ENCODE data around the gene TNFRSF19. TPM values are rescaled to one million over a fixed set of nuclear protein-coding genes. Genes with fewer than 3 reads are reported as not detected.
"Not testable (repeated sequence)": the region's sequence is repeated elsewhere in the genome, so short reads cannot be mapped to it uniquely, and the experiment has no call there.

TNFRSF19 gene
- total RNA-seq, 1 experiment from 2014 or later, result 0.33 TPM

DNA sequence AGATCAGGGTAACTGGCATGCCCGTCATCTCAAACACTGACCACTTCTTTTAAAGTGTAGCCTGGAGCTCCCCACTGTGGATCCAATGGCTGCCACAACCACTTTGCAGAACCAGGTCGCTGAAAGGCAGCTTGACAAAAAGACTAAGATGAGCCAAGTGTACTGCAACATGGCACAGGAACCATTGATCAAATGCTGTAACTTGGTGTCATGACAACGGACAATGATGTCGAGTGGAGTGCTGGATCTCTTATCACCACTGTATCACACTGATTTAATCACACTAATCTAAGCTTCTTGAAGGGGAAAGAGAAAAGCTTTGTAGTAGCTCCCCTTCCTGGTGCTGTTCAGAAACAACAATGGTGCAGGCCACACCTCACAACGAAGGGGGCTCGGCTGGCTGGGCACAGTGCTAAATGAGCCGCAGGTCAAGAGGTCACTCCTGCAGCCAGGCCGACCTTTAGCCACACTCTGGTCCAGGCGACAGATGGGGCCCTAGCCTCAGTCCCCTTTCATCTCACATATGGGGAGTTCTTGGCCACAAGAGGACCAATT is 2.2 kb upstream of the TNFRSF19 start:
- DNase-seq (ENCODE audit: low spot score), result no peak

DNA sequence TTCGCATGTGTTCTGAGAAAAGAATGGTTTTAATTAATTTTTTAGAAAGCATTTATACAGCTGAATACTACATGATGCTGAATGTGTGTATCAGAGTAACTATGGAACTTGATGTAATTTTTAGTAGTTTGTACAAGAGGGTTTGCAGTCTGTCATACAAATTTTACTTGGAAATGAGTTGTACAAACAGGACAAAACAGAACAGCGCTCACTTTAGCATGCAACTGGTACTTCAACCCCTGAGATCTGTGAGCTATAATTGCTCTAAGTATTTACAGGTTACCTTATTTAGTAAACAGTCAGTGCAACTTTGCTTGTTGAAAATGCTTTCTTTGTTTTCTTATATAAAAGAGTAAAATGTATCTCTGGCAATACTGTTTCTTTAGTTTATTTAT is 706 bp downstream of the TNFRSF19 start:
- DNase-seq (ENCODE audit: low spot score), result no peak

DNA sequence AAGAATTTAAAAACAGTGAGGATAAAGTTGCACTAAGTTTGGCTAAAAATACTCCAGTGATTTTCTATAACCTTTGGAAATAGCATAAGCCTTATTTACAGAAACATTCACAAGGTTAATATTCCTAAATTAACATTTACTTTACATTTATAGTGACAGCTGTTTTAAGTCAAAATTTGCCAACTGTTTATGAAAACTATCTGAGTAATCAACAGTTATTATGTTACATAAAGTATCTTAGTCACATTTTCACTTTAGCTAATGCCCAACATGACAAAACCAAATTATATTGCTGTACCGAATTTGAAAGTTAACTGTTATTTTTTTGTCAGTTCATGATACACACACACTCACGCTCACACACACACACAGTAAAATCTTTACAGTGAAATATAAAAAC is 1.2 kb downstream of the TNFRSF19 start:
- no peak for DNase-seq (ENCODE audit: low spot score)

DNA sequence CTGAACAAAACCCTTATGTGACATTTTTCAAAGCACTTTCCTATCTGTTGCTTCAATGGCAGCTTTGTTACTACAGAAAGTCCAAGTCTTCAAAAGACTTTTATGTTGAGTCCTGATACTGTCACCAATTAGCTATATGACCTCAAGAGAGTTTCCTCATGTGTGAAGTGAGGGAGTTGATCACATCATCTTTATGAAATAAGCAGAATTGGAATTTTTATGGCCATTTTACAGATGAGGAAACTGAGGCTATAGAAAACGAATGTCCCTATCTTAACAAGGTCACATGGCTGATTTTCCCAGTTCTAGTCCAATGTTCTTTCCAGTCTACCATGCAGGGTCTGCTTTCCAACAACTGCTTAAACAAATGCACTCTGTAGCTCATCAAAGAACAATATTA is 2.6 kb downstream of the TNFRSF19 start:
- DNase-seq (ENCODE audit: low spot score), result no peak

DNA sequence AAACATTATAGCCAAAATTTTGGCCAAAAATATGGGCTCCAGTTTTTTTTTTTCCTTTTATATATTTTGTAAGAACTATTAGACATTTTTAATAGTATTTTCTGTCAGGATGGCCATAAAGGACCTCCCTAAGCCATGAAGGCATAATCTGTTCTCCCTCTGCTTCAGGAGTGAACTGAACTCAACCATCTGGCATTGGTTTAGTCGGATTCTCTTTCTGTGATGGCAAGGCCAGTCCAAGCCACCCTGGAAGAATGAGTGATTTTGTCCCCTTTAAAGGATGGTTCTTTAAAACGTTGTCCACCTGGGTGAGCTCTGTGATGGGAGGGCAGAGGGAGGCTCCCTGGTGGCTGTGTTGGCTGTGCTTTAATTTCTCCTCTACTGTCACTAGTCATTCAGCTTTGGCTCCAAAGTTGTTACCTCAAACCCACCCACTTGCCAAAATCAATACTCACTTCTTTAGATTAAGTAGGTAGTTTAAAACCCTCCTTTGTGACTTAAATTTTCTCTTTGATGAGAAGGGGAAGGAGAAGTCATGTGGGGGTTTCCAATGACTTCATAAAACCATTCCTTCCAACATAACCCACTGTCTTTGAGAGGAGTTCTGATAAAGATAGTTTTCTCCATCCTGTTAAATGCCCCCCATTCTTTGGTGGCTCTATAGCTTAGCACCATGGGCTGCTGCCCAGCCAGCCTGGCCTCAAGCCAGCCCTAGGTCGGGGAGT is 4.4 kb downstream of the TNFRSF19 start:
- no peak for DNase-seq (ENCODE audit: low spot score)

DNA sequence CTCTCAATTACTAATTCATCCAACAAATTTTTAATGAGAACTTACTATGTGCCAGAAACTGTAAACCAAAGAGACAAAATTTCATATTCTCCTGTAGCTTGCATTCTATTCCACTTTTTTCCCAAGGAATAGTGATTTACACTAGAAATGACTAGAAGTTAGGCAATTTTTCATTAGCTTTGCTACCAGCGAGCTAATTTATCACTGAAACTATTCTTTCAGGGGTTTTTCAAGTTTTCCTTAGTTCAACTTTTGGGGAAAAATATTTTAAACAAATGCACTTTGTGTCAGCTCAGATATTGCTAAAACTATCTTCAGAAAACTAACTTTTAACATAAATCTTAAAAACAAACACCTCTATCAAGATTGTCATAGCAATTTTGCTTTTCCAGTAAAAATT is 5.4 kb downstream of the TNFRSF19 start:
- no peak for DNase-seq (ENCODE audit: low spot score)

DNA sequence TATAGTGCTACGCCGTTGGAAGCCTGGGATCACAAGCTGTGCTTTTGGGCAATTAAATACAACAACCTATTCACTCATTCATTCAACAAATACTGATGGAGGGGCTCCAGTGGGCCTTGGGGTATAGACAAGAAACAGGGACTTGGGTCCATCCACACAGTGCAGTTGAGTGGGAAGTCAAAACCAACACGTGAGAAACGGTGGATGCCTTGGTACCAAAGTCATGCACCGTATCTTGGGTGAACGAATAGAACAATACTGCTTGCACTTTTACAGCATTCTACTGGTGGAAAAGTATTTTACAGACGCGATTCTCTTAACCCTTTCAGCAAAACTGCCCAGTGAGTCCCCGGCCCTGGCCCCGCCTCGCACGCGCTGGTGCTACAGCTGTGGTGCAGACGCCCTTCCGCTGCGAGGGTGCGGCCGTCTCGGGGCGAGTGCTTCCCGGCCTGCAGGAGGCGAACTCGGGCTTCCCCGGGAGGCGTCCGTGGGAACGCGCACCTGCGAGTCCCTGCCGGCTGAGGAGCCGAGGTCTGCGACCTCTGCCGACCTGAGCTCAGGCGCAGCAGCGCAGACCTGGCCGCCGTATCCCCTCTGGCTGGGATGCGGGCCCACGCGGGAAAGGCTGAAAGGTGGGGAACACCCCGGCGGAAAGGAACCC is 8.3 kb downstream of the TNFRSF19 start:
- peak; percentile 37 for DNase-seq (ENCODE audit: low spot score)

DNA sequence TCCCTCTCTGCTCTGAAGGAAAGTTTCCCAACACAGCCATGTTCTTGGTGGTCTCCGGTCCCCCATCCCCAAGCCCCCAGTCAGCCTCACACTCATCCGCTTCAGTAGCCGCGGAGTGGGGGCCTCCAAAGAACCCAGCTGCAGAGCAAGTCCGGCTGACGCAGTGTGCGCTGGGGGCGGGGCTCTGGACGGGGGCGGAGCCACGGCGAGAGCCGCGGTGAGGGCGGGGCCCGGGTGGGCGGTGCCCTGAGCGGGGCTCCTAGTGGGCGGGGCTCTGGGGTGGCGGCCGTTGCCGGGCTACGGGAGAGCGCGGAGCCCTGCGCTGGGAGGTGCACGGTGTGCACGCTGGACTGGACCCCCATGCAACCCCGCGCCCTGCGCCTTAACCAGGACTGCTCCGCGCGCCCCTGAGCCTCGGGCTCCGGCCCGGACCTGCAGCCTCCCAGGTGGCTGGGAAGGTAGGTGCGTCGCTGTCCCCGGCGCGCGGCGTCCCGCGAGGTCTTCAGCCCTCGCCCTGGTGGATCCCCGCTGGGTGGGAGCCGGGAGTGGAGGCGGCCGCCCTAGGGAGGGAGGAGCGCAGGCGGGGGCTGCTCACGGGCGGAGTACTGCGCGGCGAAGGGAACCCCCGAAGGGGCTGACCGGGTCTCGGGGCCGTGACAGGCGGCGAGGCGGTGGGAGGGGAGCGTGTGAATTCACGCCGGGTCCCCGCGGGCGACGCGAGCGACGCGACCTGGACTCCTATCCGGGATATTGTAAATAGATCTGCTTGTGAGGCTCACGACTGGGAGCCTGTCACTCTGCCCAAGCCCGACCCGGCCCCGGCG is 9.1 kb downstream of the TNFRSF19 start:
- peak; percentile 37 for DNase-seq (ENCODE audit: low spot score)

DNA sequence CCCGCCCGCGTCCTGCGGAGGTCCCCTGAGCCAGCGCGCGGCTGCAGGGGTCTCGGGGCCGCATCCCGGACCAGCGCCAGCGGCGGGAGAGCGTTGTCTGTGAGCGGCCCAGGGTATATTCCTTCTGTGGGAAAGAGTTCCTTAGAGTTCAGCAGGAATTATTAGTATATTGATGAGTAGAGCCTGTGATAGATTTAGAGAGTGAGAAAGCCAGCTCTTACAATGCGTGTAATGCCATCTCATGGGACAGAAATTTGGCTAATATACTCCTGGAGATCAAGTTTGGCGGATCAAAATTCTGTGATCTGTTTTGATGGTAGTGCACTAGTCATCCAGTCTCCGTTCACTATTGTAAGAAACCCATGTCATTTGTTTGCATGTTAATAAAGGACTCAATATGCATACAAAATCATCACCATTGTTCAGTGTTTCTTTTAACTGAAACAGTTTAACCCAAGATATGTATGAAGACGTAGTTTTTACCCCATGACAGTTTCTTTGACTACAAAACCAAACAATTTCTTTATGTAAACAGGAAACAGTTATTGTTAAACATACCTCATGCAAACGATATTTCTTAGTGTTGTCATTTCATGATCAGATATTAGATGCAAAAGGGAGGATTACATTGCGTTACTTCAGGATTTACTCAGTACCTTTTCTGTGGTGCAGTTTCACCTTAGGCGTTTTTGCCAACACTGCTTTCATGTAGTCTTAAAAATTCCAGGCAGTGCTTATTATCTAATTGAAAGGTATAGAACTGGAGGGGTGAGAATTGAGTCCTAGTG is 9.9 kb downstream of the TNFRSF19 start:
- no peak for DNase-seq (ENCODE audit: low spot score)

DNA sequence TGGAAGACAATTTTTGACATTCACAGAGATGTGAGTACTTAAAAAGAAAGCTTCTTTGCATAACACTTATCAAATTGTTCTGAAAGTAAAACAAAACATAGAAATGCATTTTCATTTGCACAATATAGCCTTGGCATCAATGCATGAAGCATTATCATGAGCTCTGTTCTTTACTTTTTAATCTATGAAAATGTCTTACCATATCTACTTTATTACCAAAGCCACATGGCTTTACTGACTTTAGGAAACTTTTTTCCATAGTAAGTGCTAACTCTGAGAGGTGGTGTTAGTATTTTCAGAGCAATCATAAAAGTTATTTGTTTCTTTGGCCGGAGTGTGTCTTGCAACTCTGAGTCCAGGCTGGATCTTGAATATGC is 10.5 kb downstream of the TNFRSF19 start:
- DNase-seq (ENCODE audit: low spot score), result no peak

DNA sequence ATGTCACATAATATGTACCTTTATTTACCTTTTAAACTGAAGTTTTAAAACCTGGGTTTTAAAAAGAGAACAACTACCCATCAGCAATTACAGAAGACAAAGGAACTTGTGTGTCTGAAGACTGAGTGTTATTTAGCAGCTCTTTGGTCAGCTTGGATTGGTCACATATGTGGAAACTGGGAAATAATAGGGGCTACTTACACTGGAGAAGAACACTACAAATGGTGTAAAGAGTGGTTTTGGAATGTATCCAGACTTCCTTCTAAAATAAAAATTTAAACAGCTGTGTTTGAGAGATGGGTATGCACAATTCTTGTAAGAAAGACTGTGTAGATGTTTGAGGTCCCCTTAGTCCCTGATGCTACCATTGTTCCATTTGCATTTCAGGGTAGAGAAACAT is 13.3 kb downstream of the TNFRSF19 start:
- DNase-seq (ENCODE audit: low spot score), result no peak

DNA sequence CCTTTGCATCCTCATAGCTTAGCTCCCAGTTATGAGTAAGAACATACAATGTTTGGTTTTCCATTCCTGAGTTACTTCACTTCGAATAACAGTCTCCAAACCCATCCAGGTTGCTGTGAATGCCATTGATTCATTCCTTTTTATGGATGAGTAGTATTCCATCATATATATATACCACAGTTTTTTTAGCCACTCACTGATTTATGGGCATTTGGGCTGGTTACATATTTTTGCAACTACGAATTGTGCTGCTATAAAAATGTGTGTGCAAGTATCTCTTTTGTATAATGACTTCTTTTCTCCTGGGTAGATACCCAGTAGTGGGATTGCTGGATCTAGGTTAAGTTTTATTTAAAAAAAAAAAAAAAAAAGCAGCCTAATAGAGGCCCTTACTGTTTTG is 14.1 kb downstream of the TNFRSF19 start:
- no peak for DNase-seq (ENCODE audit: low spot score)

DNA sequence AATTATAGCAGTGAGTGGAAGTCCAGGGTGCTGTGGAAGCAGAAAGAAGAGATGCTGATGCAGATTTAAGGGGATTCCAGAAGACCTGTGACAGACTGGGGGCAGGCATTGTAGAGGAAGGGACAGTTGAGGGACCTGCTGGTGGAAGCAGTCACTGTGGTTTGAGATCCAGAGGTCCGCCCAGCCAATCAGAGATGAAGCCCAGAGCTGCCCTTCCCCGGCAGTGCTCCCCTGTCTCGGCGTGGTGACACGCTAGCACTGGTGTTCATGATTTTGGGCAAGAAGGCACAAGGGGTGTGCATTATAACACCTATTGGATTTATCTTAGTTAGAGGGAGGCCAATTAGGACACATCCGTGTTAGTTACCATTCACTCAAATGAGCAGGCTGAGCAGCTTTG is 16.1 kb downstream of the TNFRSF19 start:
- DNase-seq (ENCODE audit: low spot score), result no peak

DNA sequence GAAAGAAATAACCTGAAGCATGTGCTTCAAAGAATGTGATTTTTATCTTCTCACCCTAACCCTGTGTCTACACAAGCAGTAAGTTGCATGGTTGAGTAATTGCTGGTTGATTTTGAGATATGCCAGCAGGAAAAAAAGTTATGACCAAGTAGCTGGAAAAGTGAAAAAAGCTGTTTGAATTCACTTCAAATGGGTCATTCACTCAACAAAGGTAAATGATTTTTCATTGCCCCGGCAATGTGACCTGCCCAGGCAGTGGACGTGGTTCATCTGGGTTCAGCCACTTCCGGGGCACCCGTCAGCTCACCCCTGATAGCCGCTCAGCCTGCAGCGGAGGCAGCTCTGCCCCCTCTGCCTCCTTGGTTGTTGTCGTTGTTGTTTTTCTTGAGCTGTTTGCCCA is 18.5 kb downstream of the TNFRSF19 start:
- no peak for DNase-seq (ENCODE audit: low spot score)

DNA sequence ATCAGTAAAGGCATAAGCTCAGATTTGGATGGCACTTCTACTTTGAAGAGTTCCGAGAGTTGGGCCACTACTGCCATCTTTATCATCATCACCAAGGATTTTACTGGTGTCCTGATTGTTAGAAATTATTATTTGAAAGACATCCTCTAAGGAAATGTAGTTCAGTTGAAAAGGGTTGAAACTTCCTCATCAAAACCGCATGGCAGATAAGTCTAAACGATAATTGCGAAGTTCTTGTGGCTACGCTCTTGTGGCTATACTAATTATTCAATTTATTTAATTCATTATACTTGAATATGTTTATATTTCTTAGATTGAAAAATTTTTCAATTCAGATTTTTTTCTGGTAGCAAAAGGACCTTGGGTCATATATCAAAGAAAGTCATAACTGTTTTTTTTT is 22.4 kb downstream of the TNFRSF19 start:
- no peak for DNase-seq (ENCODE audit: low spot score)

DNA sequence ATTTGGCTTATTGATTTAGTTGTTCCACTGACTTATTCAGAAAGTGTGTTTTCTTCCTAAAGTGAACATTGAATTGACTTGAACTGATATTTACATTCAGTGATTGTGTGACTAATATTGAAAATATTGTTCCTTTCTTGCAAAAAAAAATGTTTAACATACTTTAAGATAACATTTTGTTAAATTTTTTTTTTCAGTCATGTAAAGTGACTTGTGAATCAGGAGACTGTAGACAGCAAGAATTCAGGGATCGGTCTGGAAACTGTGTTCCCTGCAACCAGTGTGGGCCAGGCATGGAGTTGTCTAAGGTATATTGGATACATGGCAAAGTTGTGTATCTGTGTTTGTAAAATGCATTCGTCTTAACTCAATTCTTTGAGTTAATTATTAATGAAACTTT is 22.9 kb downstream of the TNFRSF19 start:
- no peak for DNase-seq (ENCODE audit: low spot score)

DNA sequence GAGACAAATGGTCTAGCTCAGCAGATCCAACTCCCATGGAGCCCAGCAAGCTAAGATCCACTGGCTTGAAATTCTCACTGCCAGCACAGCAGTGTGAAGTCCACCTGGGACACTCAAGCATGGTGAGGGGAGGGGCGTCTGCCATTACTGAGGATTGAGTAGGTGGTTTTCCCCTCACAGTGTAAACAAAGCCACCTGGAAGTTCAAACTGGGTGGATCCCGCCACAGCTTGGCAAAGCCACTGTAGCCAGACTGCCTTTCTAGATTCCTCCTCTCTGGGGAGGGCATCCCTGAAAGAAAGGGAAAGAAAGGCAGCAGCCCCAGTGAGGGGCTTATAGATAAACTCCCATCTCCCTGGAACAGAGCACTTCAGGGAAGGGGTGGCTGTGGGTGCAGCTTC is 24.1 kb downstream of the TNFRSF19 start:
- not testable (repeated sequence) for DNase-seq (ENCODE audit: low spot score)

DNA sequence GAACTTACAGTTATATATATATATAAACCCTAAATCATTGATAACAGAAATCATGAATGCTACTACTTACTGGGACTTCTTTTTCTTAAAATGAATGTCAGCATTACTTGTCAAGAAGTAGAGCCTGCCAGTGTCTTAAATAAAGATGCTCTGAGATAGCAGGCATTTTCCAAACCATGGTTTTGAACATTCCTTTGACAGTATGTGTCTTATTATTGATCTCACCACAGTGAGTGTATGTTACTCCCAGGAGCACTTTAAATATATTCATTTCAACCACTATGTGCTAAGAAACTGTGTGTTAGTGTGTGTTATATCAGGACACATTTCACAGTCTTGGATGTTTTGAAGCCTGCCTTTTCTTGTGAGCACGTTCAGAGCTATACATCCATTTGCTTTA is 28.2 kb downstream of the TNFRSF19 start:
- DNase-seq (ENCODE audit: low spot score), result no peak

DNA sequence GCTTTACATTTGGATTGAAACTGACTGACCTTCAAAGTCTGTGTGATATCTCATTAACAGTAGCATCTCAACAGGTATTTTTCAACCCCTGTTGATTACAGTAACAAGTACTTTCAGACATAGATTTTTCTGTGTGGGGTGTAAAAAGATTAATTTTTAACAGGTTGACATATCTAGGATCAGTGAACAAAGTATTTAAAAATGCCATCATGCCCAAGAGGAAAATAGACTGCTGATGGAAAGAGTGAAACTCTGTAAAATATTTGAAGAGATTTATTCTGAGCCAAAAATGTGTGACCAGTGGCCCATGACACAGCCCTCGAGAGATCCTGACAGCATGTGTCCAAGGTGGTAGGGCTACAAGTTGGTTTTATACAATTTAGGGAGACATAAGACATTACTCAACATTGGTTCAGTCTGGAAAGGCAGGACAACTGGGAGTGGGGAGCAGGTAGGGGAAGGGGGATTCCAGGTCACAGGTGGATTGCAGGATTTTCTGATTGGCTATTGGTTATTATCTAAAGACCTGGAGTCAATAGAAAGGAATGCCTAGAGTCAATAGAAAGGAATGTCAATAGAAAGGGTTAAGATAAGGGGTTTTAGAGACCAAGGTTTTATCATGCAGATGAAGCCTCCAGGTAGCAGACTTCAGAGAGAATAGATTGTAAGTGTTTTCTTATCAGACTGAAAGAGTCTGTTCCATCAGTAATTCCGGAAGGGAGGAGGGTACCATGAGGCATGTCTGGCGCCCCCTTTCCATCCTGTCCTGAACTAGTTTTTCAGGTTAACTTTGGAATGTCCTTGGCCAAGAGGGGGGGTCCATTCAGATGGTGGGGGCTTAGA is 29.1 kb downstream of the TNFRSF19 start:
- no peak for DNase-seq (ENCODE audit: low spot score)

DNA sequence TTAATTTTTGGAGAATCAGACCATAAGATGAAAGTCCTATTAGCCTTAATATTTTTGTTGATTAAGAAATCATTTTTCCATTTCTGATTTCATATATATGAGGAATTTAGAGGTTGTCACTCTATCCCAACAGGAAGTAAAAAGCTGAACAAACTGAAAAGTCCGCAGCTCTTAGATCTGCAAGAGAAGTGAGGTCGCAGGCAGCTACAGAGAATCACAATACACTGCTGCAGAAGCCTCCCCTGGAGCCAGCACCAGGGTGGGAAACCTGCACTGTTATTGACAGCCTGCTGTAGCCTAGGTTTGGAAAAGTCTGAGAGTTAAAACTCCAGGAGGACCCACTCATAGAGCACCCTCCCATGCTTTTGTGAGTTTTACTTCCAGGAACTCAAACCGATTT is 29.9 kb downstream of the TNFRSF19 start:
- DNase-seq (ENCODE audit: low spot score), result no peak

DNA sequence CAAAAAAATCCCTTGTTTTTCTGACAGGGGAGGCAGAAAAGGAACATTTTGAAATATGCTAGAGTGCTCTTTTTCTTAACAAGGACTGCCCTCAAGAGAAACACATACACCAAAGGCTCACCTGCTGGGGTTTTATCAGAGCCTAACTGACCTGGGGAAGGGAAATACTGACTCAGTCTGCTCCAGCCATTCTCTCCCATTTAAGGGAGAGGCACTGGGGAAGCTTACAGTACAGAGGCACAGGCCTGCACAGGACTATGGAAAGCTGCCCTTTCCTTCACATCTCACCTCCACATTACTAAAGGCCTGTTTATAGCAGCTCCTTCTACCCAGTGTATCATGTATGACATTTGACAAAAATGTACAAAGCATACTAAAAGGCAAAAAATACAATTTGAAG is 30.3 kb downstream of the TNFRSF19 start:
- no peak for DNase-seq (ENCODE audit: low spot score)

Data from H4 (cell line).